ENCODE measurements around the gene TLR5. TPM values are rescaled to one million over a fixed set of nuclear protein-coding genes. Genes with fewer than 3 reads are reported as not detected.
A peak's percentile ranks its signal among the peaks of the same experiment; 100 is the strongest.

Gene TLR5
- total RNA-seq, 1 experiment from 2014 or later: 2.5 TPM

DNA sequence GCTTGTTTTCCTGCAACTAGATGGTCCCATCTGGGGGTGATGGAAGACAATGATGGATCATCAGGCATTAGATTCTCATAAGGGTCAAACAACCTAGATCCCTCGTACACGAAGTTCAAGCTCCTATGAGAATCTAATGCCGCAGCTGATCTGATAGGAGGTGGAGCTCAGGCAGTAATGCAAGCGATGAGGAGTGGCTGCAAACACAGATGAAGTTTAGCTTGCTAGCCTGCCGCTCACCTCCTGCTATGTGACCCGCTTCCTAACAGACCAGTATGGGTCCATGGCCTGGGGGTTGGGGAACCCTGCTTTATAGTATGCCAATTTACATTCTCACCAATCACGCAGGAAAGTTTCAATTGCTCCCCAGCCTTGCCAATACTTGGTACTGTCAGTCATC, 37.5 kb downstream of the TLR5 start:
- no peaks in the 10 kb centered on the region for H4K20me1 ChIP-seq (ENCODE audit: insufficient read depth)
- H3K27me3 ChIP-seq (ENCODE audit: insufficient read depth, low read depth): no peaks in the 10 kb centered on the region
- no peak overlapping the region for H3K4me3 ChIP-seq
- no TSS peak for BruUV-seq (replicated peaks)
- H3K4me2 ChIP-seq: no peak overlapping the region
- no peak overlapping the region for H2AFZ ChIP-seq
- H3K4me1 ChIP-seq (replicated peaks; ENCODE audit: insufficient read depth): peaks cover 14% of the 10 kb centered on the region
- H3F3A ChIP-seq (ENCODE audit: insufficient read depth, low read depth): peaks cover 7% of the 10 kb centered on the region; the same call in 1 of the 2 replicates
- DNase-seq: no peak
- TF ChIP-seq, protein P1, sequence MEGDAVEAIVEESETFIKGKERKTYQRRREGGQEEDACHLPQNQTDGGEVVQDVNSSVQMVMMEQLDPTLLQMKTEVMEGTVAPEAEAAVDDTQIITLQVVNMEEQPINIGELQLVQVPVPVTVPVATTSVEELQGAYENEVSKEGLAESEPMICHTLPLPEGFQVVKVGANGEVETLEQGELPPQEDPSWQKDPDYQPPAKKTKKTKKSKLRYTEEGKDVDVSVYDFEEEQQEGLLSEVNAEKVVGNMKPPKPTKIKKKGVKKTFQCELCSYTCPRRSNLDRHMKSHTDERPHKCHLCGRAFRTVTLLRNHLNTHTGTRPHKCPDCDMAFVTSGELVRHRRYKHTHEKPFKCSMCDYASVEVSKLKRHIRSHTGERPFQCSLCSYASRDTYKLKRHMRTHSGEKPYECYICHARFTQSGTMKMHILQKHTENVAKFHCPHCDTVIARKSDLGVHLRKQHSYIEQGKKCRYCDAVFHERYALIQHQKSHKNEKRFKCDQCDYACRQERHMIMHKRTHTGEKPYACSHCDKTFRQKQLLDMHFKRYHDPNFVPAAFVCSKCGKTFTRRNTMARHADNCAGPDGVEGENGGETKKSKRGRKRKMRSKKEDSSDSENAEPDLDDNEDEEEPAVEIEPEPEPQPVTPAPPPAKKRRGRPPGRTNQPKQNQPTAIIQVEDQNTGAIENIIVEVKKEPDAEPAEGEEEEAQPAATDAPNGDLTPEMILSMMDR (conservative IDR thresholded peaks at IDR 0.05): no peak
- no peak for TF ChIP-seq EZH2 (IDR thresholded peaks at IDR 0.05; ENCODE audit: low read depth)
- H3K9me3 ChIP-seq (ENCODE audit: insufficient read depth, low read depth): no peaks in the 10 kb centered on the region; the same call in 1 of the 2 replicates
- H3K79me2 ChIP-seq (ENCODE audit: low read depth): no peaks in the 10 kb centered on the region
- intact Hi-C loops (cut with micrococcal nuclease; ENCODE audit: unreplicated experiment): no loop called here
- H3K36me3 ChIP-seq (ENCODE audit: low read depth): no peaks in the 10 kb centered on the region
- ChIA-PET POLR2A (ENCODE audit: unreplicated experiment) (no interaction called here), CTCF (no interaction called here)
- H3K9me2 ChIP-seq (ENCODE audit: insufficient read depth): no peaks in the 10 kb centered on the region
- no peak overlapping the region for H3K27ac ChIP-seq

- no TSS peak for BruUV-seq (replicated peaks)
- no peaks in the 10 kb centered on the region for H3F3A ChIP-seq (ENCODE audit: insufficient read depth, low read depth)
- H3K9me2 ChIP-seq (ENCODE audit: insufficient read depth): no peaks in the 10 kb centered on the region
- DNase-seq: peak in 1 of 2 experiments; percentile 54
- POLR2A ChIA-PET (ENCODE audit: unreplicated experiment): no interaction called here
- H3K4me1 ChIP-seq (replicated peaks; ENCODE audit: insufficient read depth): no peaks in the 10 kb centered on the region
- H4K20me1 ChIP-seq (ENCODE audit: insufficient read depth): no peaks in the 10 kb centered on the region
- 0 out of 2 replicates have a peak, but pooled peaks cover 7% of the 10 kb centered on the region for H3K27me3 ChIP-seq (ENCODE audit: insufficient read depth, low read depth)
- H3K4me3 ChIP-seq: no peak overlapping the region
- H2AFZ ChIP-seq: no peak overlapping the region
- TF ChIP-seq EZH2 (IDR thresholded peaks at IDR 0.05; ENCODE audit: low read depth): no peak
- TF ChIP-seq, protein P1 (conservative IDR thresholded peaks at IDR 0.05): no peak
- H3K79me2 ChIP-seq (ENCODE audit: low read depth): no peaks in the 10 kb centered on the region
- no peaks in the 10 kb centered on the region for H3K36me3 ChIP-seq (ENCODE audit: low read depth)
- CTCF ChIA-PET: interaction anchor here (0.6 to 2.5 kb wide), 5 partner anchors 12 to 468 kb away, joined by 3 to 14 read pairs (median 3); no protein-coding TSS in a partner anchor
- no peak overlapping the region for H3K4me2 ChIP-seq
- intact Hi-C loops (cut with micrococcal nuclease; ENCODE audit: unreplicated experiment): no loop called here
- H3K27ac ChIP-seq: no peak overlapping the region
- peaks cover 4% of the 10 kb centered on the region; the same call in 1 of the 2 replicates for H3K9me3 ChIP-seq (ENCODE audit: insufficient read depth, low read depth)
Observed at GRCh38 chr1:223102797-223103533, 40.1 kb downstream of the TLR5 start.

DNA sequence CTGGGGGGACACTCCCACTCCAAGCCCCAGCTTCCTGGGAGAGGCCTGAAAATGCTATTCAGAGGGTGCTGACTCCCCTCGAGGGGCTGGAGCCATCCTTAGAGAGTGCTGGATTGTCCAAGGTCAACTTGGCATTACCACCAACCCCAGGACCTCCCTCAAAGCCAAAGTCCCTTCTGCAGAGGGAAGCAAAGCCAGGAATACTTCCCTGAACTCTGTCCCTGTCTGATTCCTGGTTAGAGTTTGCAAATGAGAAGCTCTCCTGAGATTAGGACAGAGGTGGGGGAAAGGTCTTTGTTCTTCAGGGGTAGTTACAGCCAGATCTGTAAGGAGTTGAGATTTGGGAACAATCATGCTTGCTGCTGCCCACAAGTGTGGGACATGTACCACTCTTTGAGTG, 45.3 kb downstream of the TLR5 start:
- 0 out of 2 replicates have a peak, but pooled peaks cover 4% of the 10 kb centered on the region for H3K9me3 ChIP-seq (ENCODE audit: insufficient read depth, low read depth)
- no peak overlapping the region for H2AFZ ChIP-seq
- no peak overlapping the region for H3K27ac ChIP-seq
- H3K79me2 ChIP-seq (ENCODE audit: low read depth): no peaks in the 10 kb centered on the region
- 0 out of 2 replicates have a peak, but pooled peaks cover 7% of the 10 kb centered on the region for H3K27me3 ChIP-seq (ENCODE audit: insufficient read depth, low read depth)
- H4K20me1 ChIP-seq (ENCODE audit: insufficient read depth): no peaks in the 10 kb centered on the region
- H3K36me3 ChIP-seq (ENCODE audit: low read depth): no peaks in the 10 kb centered on the region
- H3K4me2 ChIP-seq: no peak overlapping the region
- no peaks in the 10 kb centered on the region for H3F3A ChIP-seq (ENCODE audit: insufficient read depth, low read depth)
- POLR2A ChIA-PET (ENCODE audit: unreplicated experiment): interaction anchor here (0.6 kb wide), 1 partner anchor 247 kb away, joined by 3 read pairs; no protein-coding TSS in a partner anchor
- no TSS peak for BruUV-seq (replicated peaks)
- intact Hi-C loops (cut with micrococcal nuclease; ENCODE audit: unreplicated experiment): no loop called here
- no peaks in the 10 kb centered on the region for H3K4me1 ChIP-seq (replicated peaks; ENCODE audit: insufficient read depth)
- no peak for DNase-seq
- no peak for TF ChIP-seq EZH2 (IDR thresholded peaks at IDR 0.05; ENCODE audit: low read depth)
- TF ChIP-seq, protein P1 (conservative IDR thresholded peaks at IDR 0.05): no peak
- H3K4me3 ChIP-seq: no peak overlapping the region
- CTCF ChIA-PET: no interaction called here
- H3K9me2 ChIP-seq (ENCODE audit: insufficient read depth): no peaks in the 10 kb centered on the region
